Measurements from ENCODE around the gene DYNLT1.
"Not testable (repeated sequence)": the region's sequence is repeated elsewhere in the genome, so short reads cannot be mapped to it uniquely, and the experiment has no call there.

The DYNLT1 gene

GRCh38 chr6:158620963-158621693 lies 23.4 kb downstream of the DYNLT1 start:
- DNase-seq (ENCODE audit: low spot score), result no peak
- no CpG with 5 or more reads among the region's 13 CpGs for WGBS, 2 donors (ENCODE audit: extremely low coverage in 2 of 2, insufficient read length in 2 of 2, insufficient replicate concordance in 1 of 2)
- Histone ChIP-seq H4K91ac (ENCODE audit: low read depth, low read length, poor library complexity) (no peak overlapping the region), H2BK15ac (ENCODE audit: low read length) (no peak overlapping the region), H3K9me3 (replicated peaks in 1 of 2; ENCODE audit: control insufficient read depth in 2 of 2, insufficient read depth in 1 of 2, low read depth in 1 of 2, low read length in 2 of 2) (no peaks in the 10 kb centered on the region), H3K79me1 (ENCODE audit: low read depth, low read length) (peaks cover 3% of the 10 kb centered on the region), H3K27me3 (ENCODE audit: control insufficient read depth in 3 of 3, insufficient read depth in 3 of 3, low read depth in 1 of 3, low read length in 3 of 3) (no peaks in the 10 kb centered on the region), H2BK12ac (ENCODE audit: low read length) (no peak overlapping the region), H2AK5ac (ENCODE audit: low read depth, low read length) (no peak overlapping the region), H3K9ac (ENCODE audit: low read depth, low read length, poor library complexity) (no peak overlapping the region), H2BK120ac (ENCODE audit: low read depth, low read length) (no peak overlapping the region), H3K27ac (replicated peaks; ENCODE audit: low read length) (no peak overlapping the region), H4K8ac (ENCODE audit: low read depth, low read length) (no peak overlapping the region), H3K4ac (ENCODE audit: low read length) (no peak overlapping the region), H2BK5ac (ENCODE audit: low read length) (no peak overlapping the region), H3K36me3 (replicated peaks in 1 of 2; ENCODE audit: control insufficient read depth in 2 of 2, insufficient read depth in 2 of 2, low read length in 2 of 2) (peaks cover 18 to 58% of the 10 kb centered on the region in 2 donors), H2AFZ (ENCODE audit: low read length) (no peak overlapping the region), H3K4me3 (ENCODE audit: low read length in 2 of 2) (no peak overlapping the region), H3K14ac (ENCODE audit: low read length) (no peak overlapping the region), H3K23ac (ENCODE audit: low read depth, low read length, poor library complexity) (no peak overlapping the region), H3K4me1 (ENCODE audit: control insufficient read depth in 2 of 2, insufficient read depth in 1 of 2, low read depth in 1 of 2, low read length in 2 of 2) (no peaks in the 10 kb centered on the region), H3K18ac (ENCODE audit: low read length) (no peak overlapping the region), H3K4me2 (ENCODE audit: insufficient read depth, low read length, poor library complexity, severe bottlenecking) (no peak overlapping the region)

- H3K27ac ChIP-seq (replicated peaks; ENCODE audit: low read length), result no peak overlapping the region
- no peak overlapping the region for H4K8ac ChIP-seq (ENCODE audit: low read depth, low read length)
- no peak overlapping the region for H3K4me3 ChIP-seq (ENCODE audit: low read length in 2 of 2)
- no peak overlapping the region for H3K18ac ChIP-seq (ENCODE audit: low read length)
- no peak overlapping the region for H2AK5ac ChIP-seq (ENCODE audit: low read depth, low read length)
- H3K23ac ChIP-seq (ENCODE audit: low read depth, low read length, poor library complexity), result no peak overlapping the region
- H3K9ac ChIP-seq (ENCODE audit: low read depth, low read length, poor library complexity), result no peak overlapping the region
- no peaks in the 10 kb centered on the region for H3K27me3 ChIP-seq (ENCODE audit: control insufficient read depth in 3 of 3, insufficient read depth in 3 of 3, low read depth in 1 of 3, low read length in 3 of 3)
- peaks cover 3% of the 10 kb centered on the region for H3K79me1 ChIP-seq (ENCODE audit: low read depth, low read length)
- H2BK12ac ChIP-seq (ENCODE audit: low read length), result no peak overlapping the region
- H3K9me3 ChIP-seq (replicated peaks in 1 of 2; ENCODE audit: control insufficient read depth in 2 of 2, insufficient read depth in 1 of 2, low read depth in 1 of 2, low read length in 2 of 2), result no peaks in the 10 kb centered on the region
- H3K4ac ChIP-seq (ENCODE audit: low read length), result no peak overlapping the region
- peaks cover 14 to 49% of the 10 kb centered on the region in 2 donors for H3K36me3 ChIP-seq (replicated peaks in 1 of 2; ENCODE audit: control insufficient read depth in 2 of 2, insufficient read depth in 2 of 2, low read length in 2 of 2)
- no peak overlapping the region for H2BK5ac ChIP-seq (ENCODE audit: low read length)
- no peak overlapping the region for H2BK120ac ChIP-seq (ENCODE audit: low read depth, low read length)
- no peak overlapping the region for H2BK15ac ChIP-seq (ENCODE audit: low read length)
- no peak for DNase-seq (ENCODE audit: low spot score)
- H2AFZ ChIP-seq (ENCODE audit: low read length), result no peak overlapping the region
- no peak overlapping the region for H3K4me2 ChIP-seq (ENCODE audit: insufficient read depth, low read length, poor library complexity, severe bottlenecking)
- whole genome bisulfite sequencing, 2 donors (ENCODE audit: extremely low coverage in 2 of 2, insufficient read length in 2 of 2, insufficient replicate concordance in 1 of 2), result no CpG with 5 or more reads among the region's 17 CpGs
- no peak overlapping the region for H4K91ac ChIP-seq (ENCODE audit: low read depth, low read length, poor library complexity)
- H3K14ac ChIP-seq (ENCODE audit: low read length), result no peak overlapping the region
- no peaks in the 10 kb centered on the region for H3K4me1 ChIP-seq (ENCODE audit: control insufficient read depth in 2 of 2, insufficient read depth in 1 of 2, low read depth in 1 of 2, low read length in 2 of 2)
Measured at GRCh38 chr6:158619922-158620801, 24.4 kb downstream of the DYNLT1 start.

GRCh38 chr6:158618289-158618688 lies 26.3 kb downstream of the DYNLT1 start:
- peaks cover 14 to 44% of the 10 kb centered on the region in 2 donors for H3K36me3 ChIP-seq (replicated peaks in 1 of 2; ENCODE audit: control insufficient read depth in 2 of 2, insufficient read depth in 2 of 2, low read length in 2 of 2)
- not testable (repeated sequence) for H4K8ac ChIP-seq (ENCODE audit: low read depth, low read length); H2BK5ac ChIP-seq (ENCODE audit: low read length); H3K27ac ChIP-seq (replicated peaks; ENCODE audit: low read length); H4K91ac ChIP-seq (ENCODE audit: low read depth, low read length, poor library complexity); H2BK12ac ChIP-seq (ENCODE audit: low read length); H3K9me3 ChIP-seq (replicated peaks in 1 of 2; ENCODE audit: control insufficient read depth in 2 of 2, insufficient read depth in 1 of 2, low read depth in 1 of 2, low read length in 2 of 2); H3K9ac ChIP-seq (ENCODE audit: low read depth, low read length, poor library complexity); H3K14ac ChIP-seq (ENCODE audit: low read length); H3K23ac ChIP-seq (ENCODE audit: low read depth, low read length, poor library complexity); H3K18ac ChIP-seq (ENCODE audit: low read length); H3K4me3 ChIP-seq (ENCODE audit: low read length in 2 of 2); H3K79me1 ChIP-seq (ENCODE audit: low read depth, low read length); H3K4me2 ChIP-seq (ENCODE audit: insufficient read depth, low read length, poor library complexity, severe bottlenecking); H3K27me3 ChIP-seq (ENCODE audit: control insufficient read depth in 3 of 3, insufficient read depth in 3 of 3, low read depth in 1 of 3, low read length in 3 of 3); H3K4me1 ChIP-seq (ENCODE audit: control insufficient read depth in 2 of 2, insufficient read depth in 1 of 2, low read depth in 1 of 2, low read length in 2 of 2); H2BK15ac ChIP-seq (ENCODE audit: low read length); H2AK5ac ChIP-seq (ENCODE audit: low read depth, low read length); DNase-seq (ENCODE audit: low spot score); H2BK120ac ChIP-seq (ENCODE audit: low read depth, low read length); H2AFZ ChIP-seq (ENCODE audit: low read length); H3K4ac ChIP-seq (ENCODE audit: low read length)
- WGBS, 2 donors (ENCODE audit: extremely low coverage in 2 of 2, insufficient read length in 2 of 2, insufficient replicate concordance in 1 of 2), result no CpG with 5 or more reads among the region's 3 CpGs

GRCh38 chr6:158614606-158615005 lies 29.9 kb downstream of the DYNLT1 start:
- H3K18ac ChIP-seq (ENCODE audit: low read length), result not testable (repeated sequence)

More at GRCh38 chr6:158614606-158615005, 29.9 kb downstream of the DYNLT1 start:
- WGBS, 2 donors (ENCODE audit: extremely low coverage in 2 of 2, insufficient read length in 2 of 2, insufficient replicate concordance in 1 of 2), result no CpG with 5 or more reads among the region's 3 CpGs
- not testable (repeated sequence) for H2BK12ac ChIP-seq (ENCODE audit: low read length); H3K4me2 ChIP-seq (ENCODE audit: insufficient read depth, low read length, poor library complexity, severe bottlenecking); H3K23ac ChIP-seq (ENCODE audit: low read depth, low read length, poor library complexity); H3K79me1 ChIP-seq (ENCODE audit: low read depth, low read length); H3K14ac ChIP-seq (ENCODE audit: low read length); H2BK15ac ChIP-seq (ENCODE audit: low read length); H3K4me3 ChIP-seq (ENCODE audit: low read length in 2 of 2); H2BK120ac ChIP-seq (ENCODE audit: low read depth, low read length); H4K91ac ChIP-seq (ENCODE audit: low read depth, low read length, poor library complexity); H2AK5ac ChIP-seq (ENCODE audit: low read depth, low read length); DNase-seq (ENCODE audit: low spot score); H3K9me3 ChIP-seq (replicated peaks in 1 of 2; ENCODE audit: control insufficient read depth in 2 of 2, insufficient read depth in 1 of 2, low read depth in 1 of 2, low read length in 2 of 2); H4K8ac ChIP-seq (ENCODE audit: low read depth, low read length); H3K27me3 ChIP-seq (ENCODE audit: control insufficient read depth in 3 of 3, insufficient read depth in 3 of 3, low read depth in 1 of 3, low read length in 3 of 3); H3K9ac ChIP-seq (ENCODE audit: low read depth, low read length, poor library complexity); H2BK5ac ChIP-seq (ENCODE audit: low read length); H3K27ac ChIP-seq (replicated peaks; ENCODE audit: low read length); H2AFZ ChIP-seq (ENCODE audit: low read length); H3K4ac ChIP-seq (ENCODE audit: low read length)
- H3K4me1 ChIP-seq (ENCODE audit: control insufficient read depth in 2 of 2, insufficient read depth in 1 of 2, low read depth in 1 of 2, low read length in 2 of 2), result peaks cover 0 to 13% of the 10 kb centered on the region in 2 donors
- peaks cover 9 to 45% of the 10 kb centered on the region in 2 donors for H3K36me3 ChIP-seq (replicated peaks in 1 of 2; ENCODE audit: control insufficient read depth in 2 of 2, insufficient read depth in 2 of 2, low read length in 2 of 2)
